ENCODE data around the gene SPOCK1. TPM values are rescaled to one million over a fixed set of nuclear protein-coding genes. Genes with fewer than 3 reads are reported as not detected.

SPOCK1 gene
- total and polyA plus RNA-seq, 2 experiments from 2014 or later: 268 to 471 TPM

GRCh38 chr5:137350791-137351190 is 148.3 kb downstream of the SPOCK1 start:
- Histone ChIP-seq H3K4me1 (ENCODE audit: insufficient read depth) (peaks cover 8% of the 10 kb centered on the region), H3K9me2 (ENCODE audit: insufficient read depth) (no peaks in the 10 kb centered on the region), H3K36me3 (ENCODE audit: low read depth) (no peaks in the 10 kb centered on the region), H3K4me2 (ENCODE audit: unreplicated experiment) (no peak overlapping the region), H3K79me2 (ENCODE audit: insufficient read depth) (peaks cover 74% of the 10 kb centered on the region), H2AFZ (no peak overlapping the region), H3K27me3 (replicated peaks; ENCODE audit: insufficient read depth) (no peaks in the 10 kb centered on the region), H3K4me3 (no peak overlapping the region), H3K9me3 (ENCODE audit: low read depth) (no peaks in the 10 kb centered on the region), H3F3A (ENCODE audit: insufficient read depth) (0 out of 2 replicates have a peak, but pooled peaks cover 8% of the 10 kb centered on the region), H3K27ac (no peak overlapping the region), H3K9ac (no peak overlapping the region), H4K20me1 (ENCODE audit: insufficient read depth) (no peaks in the 10 kb centered on the region)
- TF ChIP-seq EZH2phosphoT487 (IDR thresholded peaks at IDR 0.05; ENCODE audit: insufficient read depth, low read depth): no peak
- TF ChIP-seq EZH2 (IDR thresholded peaks at IDR 0.05; ENCODE audit: insufficient read depth, poor library complexity, severe bottlenecking): no peak
- DNase-seq: no peak
- in situ Hi-C loops (cut with MboI): no loop called here
- WGBS, 2 experiments (ENCODE audit: low coverage in 1 of 2, low lambda C conversion rate in 2 of 2, missing lambda C conversion rate in 2 of 2): 65 to 66% methylated on average over 6 of the region's 6 CpGs

GRCh38 chr5:137348759-137349158 is 150.4 kb downstream of the SPOCK1 start:
- H3F3A ChIP-seq (ENCODE audit: insufficient read depth): 0 out of 2 replicates have a peak, but pooled peaks cover 14% of the 10 kb centered on the region
- H3K4me3 ChIP-seq: no peak overlapping the region
- H4K20me1 ChIP-seq (ENCODE audit: insufficient read depth): no peaks in the 10 kb centered on the region
- DNase-seq: no peak
- 91 to 97% methylated on average over 3 of the region's 3 CpGs for WGBS, 2 experiments (ENCODE audit: low coverage in 1 of 2, low lambda C conversion rate in 2 of 2, missing lambda C conversion rate in 2 of 2)
- no peak overlapping the region for H3K27ac ChIP-seq
- no peak overlapping the region for H3K4me2 ChIP-seq (ENCODE audit: unreplicated experiment)
- no peaks in the 10 kb centered on the region for H3K27me3 ChIP-seq (replicated peaks; ENCODE audit: insufficient read depth)
- peaks cover 72% of the 10 kb centered on the region for H3K79me2 ChIP-seq (ENCODE audit: insufficient read depth)
- no peak overlapping the region for H3K9ac ChIP-seq
- H3K36me3 ChIP-seq (ENCODE audit: low read depth): no peaks in the 10 kb centered on the region
- TF ChIP-seq EZH2 (IDR thresholded peaks at IDR 0.05; ENCODE audit: insufficient read depth, poor library complexity, severe bottlenecking) (no peak), EZH2phosphoT487 (IDR thresholded peaks at IDR 0.05; ENCODE audit: insufficient read depth, low read depth) (no peak)
- in situ Hi-C loops (cut with MboI): loop anchor here (25.0 kb wide), 1 partner anchor 389 kb away; the partner anchor contains the start of gene KLHL3
- no peaks in the 10 kb centered on the region for H3K9me3 ChIP-seq (ENCODE audit: low read depth)
- H3K9me2 ChIP-seq (ENCODE audit: insufficient read depth): no peaks in the 10 kb centered on the region
- H2AFZ ChIP-seq: no peak overlapping the region
- H3K4me1 ChIP-seq (ENCODE audit: insufficient read depth): peaks cover 14% of the 10 kb centered on the region

GRCh38 chr5:137347865-137348264 is 151.3 kb downstream of the SPOCK1 start:
- TF ChIP-seq EZH2 (IDR thresholded peaks at IDR 0.05; ENCODE audit: insufficient read depth, poor library complexity, severe bottlenecking) (no peak), EZH2phosphoT487 (IDR thresholded peaks at IDR 0.05; ENCODE audit: insufficient read depth, low read depth) (no peak)
- in situ Hi-C loops (cut with MboI): loop anchor here (25.0 kb wide), 1 partner anchor 389 kb away; the partner anchor contains the start of gene KLHL3
- 62 to 65% methylated on average over 3 of the region's 3 CpGs for WGBS, 2 experiments (ENCODE audit: low coverage in 1 of 2, low lambda C conversion rate in 2 of 2, missing lambda C conversion rate in 2 of 2)

GRCh38 chr5:137346281-137346680 is 152.8 kb downstream of the SPOCK1 start:
- no peaks in the 10 kb centered on the region for H3K9me2 ChIP-seq (ENCODE audit: insufficient read depth)
- no peaks in the 10 kb centered on the region for H3K9me3 ChIP-seq (ENCODE audit: low read depth)
- no peaks in the 10 kb centered on the region for H3K27me3 ChIP-seq (replicated peaks; ENCODE audit: insufficient read depth)
- H3K27ac ChIP-seq: no peak overlapping the region
- H3K9ac ChIP-seq: no peak overlapping the region
- H3K4me3 ChIP-seq: no peak overlapping the region
- H3K79me2 ChIP-seq (ENCODE audit: insufficient read depth): peaks cover 79% of the 10 kb centered on the region
- H3F3A ChIP-seq (ENCODE audit: insufficient read depth): 0 out of 2 replicates have a peak, but pooled peaks cover 6% of the 10 kb centered on the region
- WGBS, 2 experiments (ENCODE audit: low coverage in 1 of 2, low lambda C conversion rate in 2 of 2, missing lambda C conversion rate in 2 of 2): 94 to 100% methylated on average over 3 of the region's 3 CpGs
- H4K20me1 ChIP-seq (ENCODE audit: insufficient read depth): no peaks in the 10 kb centered on the region
- no peak for TF ChIP-seq EZH2phosphoT487 (IDR thresholded peaks at IDR 0.05; ENCODE audit: insufficient read depth, low read depth)
- TF ChIP-seq EZH2 (IDR thresholded peaks at IDR 0.05; ENCODE audit: insufficient read depth, poor library complexity, severe bottlenecking): no peak
- no peak overlapping the region for H2AFZ ChIP-seq
- H3K36me3 ChIP-seq (ENCODE audit: low read depth): no peaks in the 10 kb centered on the region
- peaks cover 17% of the 10 kb centered on the region for H3K4me1 ChIP-seq (ENCODE audit: insufficient read depth)
- H3K4me2 ChIP-seq (ENCODE audit: unreplicated experiment): no peak overlapping the region
- DNase-seq: no peak
- in situ Hi-C loops (cut with MboI): loop anchor here (25.0 kb wide), 1 partner anchor 391 kb away; the partner anchor contains the start of gene KLHL3

More at GRCh38 chr5:137347865-137348264, 151.3 kb downstream of the SPOCK1 start:
- no peaks in the 10 kb centered on the region for H3K9me3 ChIP-seq (ENCODE audit: low read depth)
- no peaks in the 10 kb centered on the region for H3K9me2 ChIP-seq (ENCODE audit: insufficient read depth)
- no peak overlapping the region for H3K9ac ChIP-seq
- H3K36me3 ChIP-seq (ENCODE audit: low read depth): no peaks in the 10 kb centered on the region
- no peaks in the 10 kb centered on the region for H4K20me1 ChIP-seq (ENCODE audit: insufficient read depth)
- no peak overlapping the region for H2AFZ ChIP-seq
- peaks cover 14% of the 10 kb centered on the region for H3K4me1 ChIP-seq (ENCODE audit: insufficient read depth)
- no peaks in the 10 kb centered on the region for H3K27me3 ChIP-seq (replicated peaks; ENCODE audit: insufficient read depth)
- H3K79me2 ChIP-seq (ENCODE audit: insufficient read depth): peaks cover 74% of the 10 kb centered on the region
- H3K4me3 ChIP-seq: no peak overlapping the region
- no peak for DNase-seq
- 0 out of 2 replicates have a peak, but pooled peaks cover 14% of the 10 kb centered on the region for H3F3A ChIP-seq (ENCODE audit: insufficient read depth)
- H3K4me2 ChIP-seq (ENCODE audit: unreplicated experiment): no peak overlapping the region
- H3K27ac ChIP-seq: no peak overlapping the region
